Measurements from ENCODE around the gene PLCE1. TPM values are rescaled to one million over a fixed set of nuclear protein-coding genes. Genes with fewer than 3 reads are reported as not detected.

Gene PLCE1
- total RNA-seq, 1 experiment from 2014 or later, result 0.23 TPM

DNA sequence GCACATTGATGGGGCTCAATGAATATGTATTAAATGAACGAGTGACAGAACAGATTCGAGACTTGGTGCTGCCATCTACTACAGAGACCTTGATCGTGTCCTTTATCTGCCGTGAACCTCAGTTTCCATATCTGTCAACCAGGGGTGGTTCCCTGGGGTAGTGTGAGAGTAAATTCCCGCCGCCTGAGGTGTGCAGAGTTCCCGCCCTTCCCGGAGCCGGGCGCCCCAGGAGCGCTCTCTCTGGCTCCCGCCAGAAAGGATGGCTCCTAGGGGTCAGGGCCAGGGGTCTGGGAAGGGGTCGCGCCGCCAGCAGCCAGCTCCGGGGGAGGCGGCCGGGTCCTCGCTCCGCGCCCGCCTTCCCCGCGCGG is 333 bp upstream of the PLCE1 start:
- TF ChIP-seq, protein P1, sequence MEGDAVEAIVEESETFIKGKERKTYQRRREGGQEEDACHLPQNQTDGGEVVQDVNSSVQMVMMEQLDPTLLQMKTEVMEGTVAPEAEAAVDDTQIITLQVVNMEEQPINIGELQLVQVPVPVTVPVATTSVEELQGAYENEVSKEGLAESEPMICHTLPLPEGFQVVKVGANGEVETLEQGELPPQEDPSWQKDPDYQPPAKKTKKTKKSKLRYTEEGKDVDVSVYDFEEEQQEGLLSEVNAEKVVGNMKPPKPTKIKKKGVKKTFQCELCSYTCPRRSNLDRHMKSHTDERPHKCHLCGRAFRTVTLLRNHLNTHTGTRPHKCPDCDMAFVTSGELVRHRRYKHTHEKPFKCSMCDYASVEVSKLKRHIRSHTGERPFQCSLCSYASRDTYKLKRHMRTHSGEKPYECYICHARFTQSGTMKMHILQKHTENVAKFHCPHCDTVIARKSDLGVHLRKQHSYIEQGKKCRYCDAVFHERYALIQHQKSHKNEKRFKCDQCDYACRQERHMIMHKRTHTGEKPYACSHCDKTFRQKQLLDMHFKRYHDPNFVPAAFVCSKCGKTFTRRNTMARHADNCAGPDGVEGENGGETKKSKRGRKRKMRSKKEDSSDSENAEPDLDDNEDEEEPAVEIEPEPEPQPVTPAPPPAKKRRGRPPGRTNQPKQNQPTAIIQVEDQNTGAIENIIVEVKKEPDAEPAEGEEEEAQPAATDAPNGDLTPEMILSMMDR (IDR thresholded peaks at IDR 0.05; ENCODE audit: unreplicated experiment), result no peak
- Mint-ChIP-seq H3K4me3 (ENCODE audit: unreplicated experiment) (peak overlapping the region; percentile 55), H3K36me3 (ENCODE audit: insufficient read depth, unreplicated experiment) (no peaks in the 10 kb centered on the region), H3K4me1 (ENCODE audit: insufficient read depth, unreplicated experiment) (peaks cover 26% of the 10 kb centered on the region), H3K27ac (ENCODE audit: low read depth, unreplicated experiment) (no peak overlapping the region), H3K27me3 (ENCODE audit: insufficient read depth, unreplicated experiment) (peaks cover 10% of the 10 kb centered on the region), H3K9me3 (ENCODE audit: unreplicated experiment) (no peaks in the 10 kb centered on the region)
- DNase-seq (ENCODE audit: unreplicated experiment), result no peak
- ChIA-PET CTCF (no interaction called here), POLR2A (no interaction called here)
- no TSS peak for BruUV-seq (replicated peaks)
- intact Hi-C loops (cut with micrococcal nuclease), result no loop called here

DNA sequence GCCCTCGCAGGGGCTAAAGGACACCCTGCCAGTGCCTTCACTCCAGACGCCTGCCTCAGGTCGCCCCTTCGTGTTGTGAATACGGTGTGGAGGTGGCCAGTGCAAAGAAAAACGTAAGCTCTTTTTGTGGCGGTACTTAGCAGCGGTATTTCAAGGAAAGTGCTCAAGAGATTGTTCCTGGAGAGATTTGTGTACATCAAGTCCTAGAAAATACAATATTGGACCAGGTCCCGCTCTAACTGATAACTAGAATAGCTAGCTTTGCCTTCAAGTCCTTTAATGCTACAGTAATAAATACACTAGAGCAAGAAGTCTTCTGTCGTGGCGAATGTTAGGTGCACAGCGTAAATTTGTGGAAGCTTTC is 689 bp downstream of the PLCE1 start:
- DNase-seq (ENCODE audit: unreplicated experiment), result no peak
- Mint-ChIP-seq H3K27ac (ENCODE audit: low read depth, unreplicated experiment) (no peak overlapping the region), H3K36me3 (ENCODE audit: insufficient read depth, unreplicated experiment) (no peaks in the 10 kb centered on the region), H3K27me3 (ENCODE audit: insufficient read depth, unreplicated experiment) (peaks cover 10% of the 10 kb centered on the region), H3K9me3 (ENCODE audit: unreplicated experiment) (no peaks in the 10 kb centered on the region), H3K4me1 (ENCODE audit: insufficient read depth, unreplicated experiment) (peaks cover 26% of the 10 kb centered on the region), H3K4me3 (ENCODE audit: unreplicated experiment) (peak overlapping the region; percentile 55)
- TF ChIP-seq, protein P1 (IDR thresholded peaks at IDR 0.05; ENCODE audit: unreplicated experiment), result no peak
- intact Hi-C loops (cut with micrococcal nuclease), result no loop called here
- ChIA-PET CTCF (no interaction called here), POLR2A (no interaction called here)
- no TSS peak for BruUV-seq (replicated peaks)

DNA sequence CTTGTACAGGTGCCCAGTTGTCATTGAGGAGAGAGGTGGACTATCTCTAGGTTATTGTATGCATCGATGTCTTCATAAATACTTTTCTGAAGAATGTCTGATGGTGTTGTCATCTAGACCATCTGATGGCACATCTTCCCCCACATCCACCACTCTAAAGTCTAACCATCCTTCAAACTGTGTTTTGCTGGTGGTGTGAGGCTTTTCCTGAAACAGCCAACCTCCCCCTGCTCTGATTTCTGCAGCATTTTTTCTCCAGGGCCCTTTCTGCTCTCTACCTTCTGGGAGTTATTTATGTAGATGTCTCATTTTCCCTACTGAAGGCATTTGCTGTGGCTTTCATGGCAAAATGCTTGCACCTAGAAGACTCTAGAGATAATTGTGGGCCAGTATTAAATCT is 1.5 kb downstream of the PLCE1 start:
- intact Hi-C loops (cut with micrococcal nuclease), result no loop called here
- H3K4me1 Mint-ChIP-seq (ENCODE audit: insufficient read depth, unreplicated experiment), result peaks cover 26% of the 10 kb centered on the region
- H3K4me3 Mint-ChIP-seq (ENCODE audit: unreplicated experiment), result no peak overlapping the region
- H3K9me3 Mint-ChIP-seq (ENCODE audit: unreplicated experiment), result no peaks in the 10 kb centered on the region
- POLR2A ChIA-PET, result no interaction called here
- no peak for DNase-seq (ENCODE audit: unreplicated experiment)
- CTCF ChIA-PET, result no interaction called here
- no TSS peak for BruUV-seq (replicated peaks)
- H3K27me3 Mint-ChIP-seq (ENCODE audit: insufficient read depth, unreplicated experiment), result peaks cover 10% of the 10 kb centered on the region
- H3K36me3 Mint-ChIP-seq (ENCODE audit: insufficient read depth, unreplicated experiment), result no peaks in the 10 kb centered on the region
- H3K27ac Mint-ChIP-seq (ENCODE audit: low read depth, unreplicated experiment), result no peak overlapping the region
- TF ChIP-seq, protein P1 (IDR thresholded peaks at IDR 0.05; ENCODE audit: unreplicated experiment), result no peak

DNA sequence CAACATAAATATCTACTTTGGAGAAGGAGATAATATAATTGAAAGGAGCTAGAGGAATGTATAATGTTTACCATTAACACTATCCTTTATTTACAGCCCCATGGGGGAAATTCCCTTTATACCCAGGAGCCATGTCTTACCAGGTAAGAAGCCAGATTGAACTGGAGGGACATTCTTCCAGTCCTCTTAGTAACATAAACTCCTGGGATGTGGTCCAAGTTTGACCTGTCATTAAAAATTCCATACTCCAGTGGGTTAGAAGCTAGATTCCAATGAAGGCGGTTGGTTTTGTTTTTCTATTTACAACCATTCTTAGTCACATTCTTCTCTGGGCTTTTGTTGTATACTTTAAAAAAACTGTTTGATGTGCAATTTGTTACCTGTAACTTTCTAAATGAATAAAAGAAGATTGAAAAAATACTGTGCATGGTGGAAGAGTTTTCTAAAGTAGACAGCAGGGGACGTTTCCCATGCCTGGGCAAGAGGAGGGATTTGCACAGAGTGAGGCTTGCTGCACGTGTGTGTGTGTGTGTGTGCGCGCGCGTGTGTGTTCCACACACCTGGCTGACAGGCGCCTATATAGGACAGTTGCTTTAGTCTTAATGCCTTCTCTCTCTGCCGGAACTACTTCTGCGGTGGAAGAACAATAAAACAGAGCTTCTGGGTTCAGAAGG is 2.0 kb downstream of the PLCE1 start:
- H3K27ac Mint-ChIP-seq (ENCODE audit: low read depth, unreplicated experiment), result no peak overlapping the region
- intact Hi-C loops (cut with micrococcal nuclease), result no loop called here
- H3K4me3 Mint-ChIP-seq (ENCODE audit: unreplicated experiment), result no peak overlapping the region
- no TSS peak for BruUV-seq (replicated peaks)
- POLR2A ChIA-PET, result no interaction called here
- TF ChIP-seq, protein P1 (IDR thresholded peaks at IDR 0.05; ENCODE audit: unreplicated experiment), result no peak
- H3K27me3 Mint-ChIP-seq (ENCODE audit: insufficient read depth, unreplicated experiment), result peaks cover 10% of the 10 kb centered on the region
- H3K9me3 Mint-ChIP-seq (ENCODE audit: unreplicated experiment), result no peaks in the 10 kb centered on the region
- peak; percentile 55 for DNase-seq (ENCODE audit: unreplicated experiment)
- CTCF ChIA-PET, result interaction anchor here (0.7 kb wide), 1 partner anchor 347 kb away, joined by 5 read pairs; no protein-coding TSS in a partner anchor
- H3K36me3 Mint-ChIP-seq (ENCODE audit: insufficient read depth, unreplicated experiment), result no peaks in the 10 kb centered on the region
- H3K4me1 Mint-ChIP-seq (ENCODE audit: insufficient read depth, unreplicated experiment), result peaks cover 26% of the 10 kb centered on the region
